Superior temporal gyrus (tissue), 1 donor: ENCODE results near the gene IL20RB.
A peak's percentile ranks its signal among the peaks of the same experiment; 100 is the strongest.

Experiments used
- DNase-seq: peaks from one replicate; pipeline ENCODE4 v3.0.0-alpha.2; 2016; ENCODE audit errors: extremely low spot score

IL20RB gene

GRCh38 chr3:136957751-136958288 lies at the start of gene IL20RB:
TSS of gene IL20RB (plus strand) at chr3:136957983. CDS start at chr3:136958114, 131 bp downstream.
- no peak for DNase-seq

GRCh38 chr3:136908297-136908696 lies 49.5 kb upstream of the IL20RB start:
- DNase-seq = no peak

- no peak for DNase-seq
Observed at GRCh38 chr3:136909187-136909586, 48.6 kb upstream of the IL20RB start.

GRCh38 chr3:136910697-136911096 lies 47.1 kb upstream of the IL20RB start:
- no peak for DNase-seq

GRCh38 chr3:136913168-136913567 lies 44.6 kb upstream of the IL20RB start:
- no peak for DNase-seq

- DNase-seq = no peak
Observed at GRCh38 chr3:136914739-136915138, 43.0 kb upstream of the IL20RB start.

- DNase-seq = no peak
Observed at GRCh38 chr3:136916223-136916622, 41.6 kb upstream of the IL20RB start.

GRCh38 chr3:136919799-136920580 lies 37.8 kb upstream of the IL20RB start:
- DNase-seq = no peak

GRCh38 chr3:136920904-136921611 lies 36.7 kb upstream of the IL20RB start:
- no peak for DNase-seq

GRCh38 chr3:136925425-136926190 lies 32.2 kb upstream of the IL20RB start:
- DNase-seq = no peak

GRCh38 chr3:136928240-136928639 lies 29.5 kb upstream of the IL20RB start:
- no peak for DNase-seq

- DNase-seq = peak; percentile 51
Observed at GRCh38 chr3:136929977-136930670, 27.7 kb upstream of the IL20RB start.

- DNase-seq = no peak
Observed at GRCh38 chr3:136931606-136932005, 26.2 kb upstream of the IL20RB start.

- DNase-seq = no peak
Observed at GRCh38 chr3:136932523-136932922, 25.3 kb upstream of the IL20RB start.

- DNase-seq = no peak
Observed at GRCh38 chr3:136932978-136933772, 24.6 kb upstream of the IL20RB start.

GRCh38 chr3:136937175-136937574 lies 20.6 kb upstream of the IL20RB start:
- DNase-seq = no peak

GRCh38 chr3:136937851-136938250 lies 19.9 kb upstream of the IL20RB start:
- no peak for DNase-seq

- DNase-seq = no peak
Observed at GRCh38 chr3:136938334-136938733, 19.4 kb upstream of the IL20RB start.

GRCh38 chr3:136939489-136939888 lies 18.3 kb upstream of the IL20RB start:
- DNase-seq = no peak

- DNase-seq = no peak
Observed at GRCh38 chr3:136942803-136943202, 15.0 kb upstream of the IL20RB start.

GRCh38 chr3:136943436-136943835 lies 14.3 kb upstream of the IL20RB start:
- no peak for DNase-seq
